Loucy (cell line): ENCODE data around the gene SUZ12.
"Not testable (repeated sequence)": the region's sequence is repeated elsewhere in the genome, so short reads cannot be mapped to it uniquely, and the experiment has no call there.

Experiments used
- H2AFZ ChIP-seq: fragments of 200-600 bp; sonication (generic); 2 replicates; pipeline ENCODE4 v1.6.0; 2016; ENCODE audit warnings: antibody characterized with exemption, mild to moderate bottlenecking, low read length, moderate library complexity
- H3F3A ChIP-seq: fragments of 200-600 bp; 2 replicates; pipeline ENCODE4 v1.6.0; 2016; ENCODE audit warnings: antibody characterized with exemption, low read depth, mild to moderate bottlenecking
- H3K27me3 ChIP-seq: fragments of 200-600 bp; sonication (generic); 2 replicates; pipeline ENCODE4 v1.6.1; 2014; ENCODE audit warnings: low read length, mild to moderate bottlenecking; ENCODE audit not compliant: insufficient read depth, poor library complexity, severe bottlenecking
- H3K36me3 ChIP-seq: fragments of 200-600 bp; sonication (generic); 2 replicates; pipeline ENCODE4 v1.6.1; 2016; ENCODE audit warnings: low read length; ENCODE audit not compliant: insufficient read depth
- H3K4me1 ChIP-seq: fragments of 200-600 bp; sonication (generic); 2 replicates; pipeline ENCODE4 v1.5.1; 2014; ENCODE audit warnings: low read length, mild to moderate bottlenecking; ENCODE audit not compliant: insufficient read depth, poor library complexity, severe bottlenecking
- H3K4me2 ChIP-seq: fragments of 200-600 bp; sonication (generic); 2 replicates; pipeline ENCODE4 v1.6.0; 2014; ENCODE audit warnings: antibody characterized with exemption, low read length, low read depth, mild to moderate bottlenecking; ENCODE audit not compliant: poor library complexity, severe bottlenecking
- H3K4me3 ChIP-seq: fragments of 200-600 bp; sonication (generic); 2 replicates; pipeline ENCODE4 v1.5.1; 2014; ENCODE audit warnings: low read length, mild to moderate bottlenecking, mixed read lengths; ENCODE audit not compliant: poor library complexity, severe bottlenecking
- H3K79me2 ChIP-seq: fragments of 200-600 bp; sonication (generic); 2 replicates; pipeline ENCODE4 v1.6.1; 2014; ENCODE audit warnings: low read length; ENCODE audit not compliant: insufficient read depth
- H3K9ac ChIP-seq: fragments of 200-600 bp; sonication (generic); 2 replicates; pipeline ENCODE4 v1.6.0; 2014; ENCODE audit warnings: mild to moderate bottlenecking, low read depth, low read length, moderate library complexity; ENCODE audit not compliant: poor library complexity, severe bottlenecking
- H3K9me2 ChIP-seq: fragments of 200-600 bp; sonication (generic); replicated peaks from 2 replicates; pipeline ENCODE4 v1.6.1; 2016; ENCODE audit warnings: low read depth, low read length, mixed read lengths
- H3K9me3 ChIP-seq: fragments of 200-600 bp; sonication (generic); 2 replicates; pipeline ENCODE4 v1.6.1; 2014; ENCODE audit warnings: mild to moderate bottlenecking, antibody characterized with exemption, low read length, low read depth; ENCODE audit not compliant: insufficient read depth
- H4K20me1 ChIP-seq: fragments of 200-600 bp; sonication (generic); 2 replicates; pipeline ENCODE4 v1.6.0; 2014; ENCODE audit warnings: antibody characterized with exemption, low read length, mild to moderate bottlenecking; ENCODE audit not compliant: insufficient read depth, poor library complexity, severe bottlenecking
- EZH2phosphoT487 ChIP-seq: fragments of 200-600 bp; IDR thresholded peaks from 2 replicates; pipeline ENCODE4 v1.6.1; 2018; ENCODE audit warnings: antibody characterized with exemption, mild to moderate bottlenecking, moderate library complexity, borderline replicate concordance
- TF ChIP-seq, protein P1 (sequence below): fragments of 200-600 bp; sonication (generic); conservative IDR thresholded peaks from 2 replicates; pipeline ENCODE4 v1.5.1; 2014; ENCODE audit warnings: mild to moderate bottlenecking, antibody characterized with exemption, low read length

Gene SUZ12

DNA sequence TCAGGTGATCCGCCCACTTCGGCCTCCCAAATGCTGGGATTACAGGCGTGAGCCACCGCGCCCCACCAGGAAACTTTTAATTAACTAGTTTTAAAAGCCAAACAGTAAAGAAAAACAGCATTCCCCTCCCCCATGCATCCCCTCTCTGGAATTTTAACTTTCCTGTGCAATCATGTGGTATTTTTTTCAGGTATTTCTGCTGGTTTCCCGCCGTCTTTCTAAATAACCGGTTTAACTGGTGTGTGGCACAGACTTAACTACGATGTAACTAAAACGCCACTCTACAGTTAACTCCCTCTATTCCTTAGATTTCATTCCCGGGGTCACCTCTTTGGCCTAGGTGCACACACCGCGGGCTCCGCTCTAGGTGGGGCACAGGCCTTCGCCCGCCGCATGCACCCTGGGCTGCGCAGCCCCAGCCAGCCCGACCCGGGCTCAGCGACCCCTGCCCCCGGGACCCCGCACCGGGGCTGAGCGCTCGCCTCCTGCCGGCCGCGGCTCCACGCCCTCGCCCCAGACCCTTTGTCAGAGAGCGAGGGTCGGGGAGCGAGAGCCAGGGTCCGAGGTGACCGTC, 20.2 kb upstream of the SUZ12 start:
- H3K9me2 ChIP-seq = no peaks in the 10 kb centered on the region
- no peaks in the 10 kb centered on the region for H3K9me3 ChIP-seq
- H3K36me3 ChIP-seq = no peaks in the 10 kb centered on the region
- no peak for TF ChIP-seq EZH2phosphoT487
- TF ChIP-seq, protein P1, sequence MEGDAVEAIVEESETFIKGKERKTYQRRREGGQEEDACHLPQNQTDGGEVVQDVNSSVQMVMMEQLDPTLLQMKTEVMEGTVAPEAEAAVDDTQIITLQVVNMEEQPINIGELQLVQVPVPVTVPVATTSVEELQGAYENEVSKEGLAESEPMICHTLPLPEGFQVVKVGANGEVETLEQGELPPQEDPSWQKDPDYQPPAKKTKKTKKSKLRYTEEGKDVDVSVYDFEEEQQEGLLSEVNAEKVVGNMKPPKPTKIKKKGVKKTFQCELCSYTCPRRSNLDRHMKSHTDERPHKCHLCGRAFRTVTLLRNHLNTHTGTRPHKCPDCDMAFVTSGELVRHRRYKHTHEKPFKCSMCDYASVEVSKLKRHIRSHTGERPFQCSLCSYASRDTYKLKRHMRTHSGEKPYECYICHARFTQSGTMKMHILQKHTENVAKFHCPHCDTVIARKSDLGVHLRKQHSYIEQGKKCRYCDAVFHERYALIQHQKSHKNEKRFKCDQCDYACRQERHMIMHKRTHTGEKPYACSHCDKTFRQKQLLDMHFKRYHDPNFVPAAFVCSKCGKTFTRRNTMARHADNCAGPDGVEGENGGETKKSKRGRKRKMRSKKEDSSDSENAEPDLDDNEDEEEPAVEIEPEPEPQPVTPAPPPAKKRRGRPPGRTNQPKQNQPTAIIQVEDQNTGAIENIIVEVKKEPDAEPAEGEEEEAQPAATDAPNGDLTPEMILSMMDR = no peak
- no peaks in the 10 kb centered on the region for H4K20me1 ChIP-seq
- H2AFZ ChIP-seq = no peak overlapping the region
- H3K4me3 ChIP-seq = no peak overlapping the region
- H3K9ac ChIP-seq = no peak overlapping the region
- H3F3A ChIP-seq = 0 out of 2 replicates have a peak, but pooled peaks cover 3% of the 10 kb centered on the region
- no peaks in the 10 kb centered on the region for H3K79me2 ChIP-seq
- H3K4me2 ChIP-seq = no peak overlapping the region
- no peaks in the 10 kb centered on the region for H3K4me1 ChIP-seq
- H3K27me3 ChIP-seq = no peaks in the 10 kb centered on the region

DNA sequence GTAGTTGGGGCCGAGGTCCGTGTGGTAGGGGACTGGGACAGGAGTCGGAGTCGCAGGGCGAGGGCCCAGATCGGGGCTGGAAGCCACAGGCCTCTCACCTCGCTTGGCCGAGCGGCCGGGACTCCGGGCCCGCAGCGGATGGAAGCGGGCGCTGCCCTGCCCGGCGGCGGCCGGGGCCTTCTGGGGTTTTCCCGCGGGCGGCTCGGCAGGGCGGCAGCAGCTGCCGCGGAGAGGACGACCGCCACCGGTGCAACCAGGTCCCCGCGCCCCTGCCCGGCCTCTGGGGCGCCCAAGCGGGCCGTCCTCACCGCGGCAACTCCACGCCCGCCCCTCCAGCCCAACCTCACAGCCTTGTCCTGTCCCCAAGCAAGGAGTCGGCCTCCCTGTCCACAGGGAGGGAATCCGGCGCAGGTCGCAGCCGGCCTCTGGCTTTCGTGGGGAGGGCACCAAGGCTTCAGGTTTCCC, 19.7 kb upstream of the SUZ12 start:
- Histone ChIP-seq H3K4me1 (no peaks in the 10 kb centered on the region), H3K4me3 (no peak overlapping the region), H3F3A (0 out of 2 replicates have a peak, but pooled peaks cover 3% of the 10 kb centered on the region), H3K36me3 (no peaks in the 10 kb centered on the region), H3K9ac (no peak overlapping the region), H3K9me2 (no peaks in the 10 kb centered on the region), H2AFZ (no peak overlapping the region), H3K9me3 (no peaks in the 10 kb centered on the region), H3K27me3 (no peaks in the 10 kb centered on the region), H3K4me2 (no peak overlapping the region), H3K79me2 (no peaks in the 10 kb centered on the region), H4K20me1 (no peaks in the 10 kb centered on the region)
- TF ChIP-seq EZH2phosphoT487 = no peak
- TF ChIP-seq, protein P1 = no peak

DNA sequence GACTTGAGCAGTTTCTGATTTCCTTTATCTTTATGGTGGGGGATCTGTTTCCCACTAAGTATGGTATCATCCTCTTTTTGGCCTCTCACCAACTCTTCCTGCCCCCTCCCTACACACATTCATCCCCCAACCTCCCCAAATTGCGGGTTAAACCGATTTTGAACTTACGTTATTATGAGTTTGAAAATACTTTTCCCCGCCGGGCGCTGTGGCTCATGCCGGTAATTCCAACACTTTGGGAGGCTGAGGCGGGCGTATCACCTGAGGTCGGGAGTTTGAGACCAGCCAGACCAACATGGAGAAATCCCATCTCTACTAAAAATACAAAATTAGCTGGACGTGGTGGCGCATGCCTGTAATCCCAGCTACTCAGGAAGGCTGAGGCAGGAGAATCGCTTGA, 19.1 kb upstream of the SUZ12 start:
- H3K36me3 ChIP-seq, H4K20me1 ChIP-seq, H3K27me3 ChIP-seq, H3K9me3 ChIP-seq, H3K4me3 ChIP-seq, H2AFZ ChIP-seq, H3K4me1 ChIP-seq, H3K9me2 ChIP-seq, H3K4me2 ChIP-seq, H3F3A ChIP-seq, H3K9ac ChIP-seq, H3K79me2 ChIP-seq: not testable (repeated sequence)

DNA sequence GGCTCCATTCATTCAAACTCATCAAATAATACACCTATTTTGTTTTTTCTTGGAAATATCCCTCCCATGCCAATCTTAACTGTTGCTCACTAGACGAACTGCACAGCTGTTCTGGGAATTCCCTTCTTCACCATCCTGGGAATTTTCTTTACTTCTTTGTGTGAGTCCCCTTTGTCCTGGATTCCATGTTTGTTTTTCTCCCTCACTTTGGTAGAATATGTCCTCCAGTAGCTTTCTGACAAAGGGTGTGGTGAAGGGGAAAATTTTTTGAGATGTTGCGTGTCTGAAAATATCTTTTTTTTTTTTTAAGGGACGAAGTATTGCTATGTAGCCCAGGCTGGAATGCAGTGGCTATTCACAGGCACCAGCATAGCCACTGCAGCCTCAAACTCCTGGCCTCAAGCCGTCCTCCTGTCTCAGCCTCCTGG, 18.1 kb upstream of the SUZ12 start:
- no peak for TF ChIP-seq EZH2phosphoT487
- H3K36me3 ChIP-seq = no peaks in the 10 kb centered on the region
- no peak overlapping the region for H3K9ac ChIP-seq
- H3K79me2 ChIP-seq = no peaks in the 10 kb centered on the region
- H3K9me3 ChIP-seq = no peaks in the 10 kb centered on the region
- no peaks in the 10 kb centered on the region for H4K20me1 ChIP-seq
- H2AFZ ChIP-seq = no peak overlapping the region
- no peaks in the 10 kb centered on the region for H3K9me2 ChIP-seq
- 0 out of 2 replicates have a peak, but pooled peaks cover 2% of the 10 kb centered on the region for H3F3A ChIP-seq
- H3K4me1 ChIP-seq = no peaks in the 10 kb centered on the region
- H3K27me3 ChIP-seq = no peaks in the 10 kb centered on the region
- H3K4me3 ChIP-seq = no peak overlapping the region
- no peak overlapping the region for H3K4me2 ChIP-seq
